HepG2 (cell line): ENCODE results near the gene IQCE. TPM values are rescaled to one million over a fixed set of nuclear protein-coding genes. Genes with fewer than 3 reads are reported as not detected.

ENCODE experiments used
- ARNT ChIP-seq: fragments of 450-650 bp; IDR thresholded peaks from 2 replicates; pipeline ENCODE4 v1.6.1; 2017
- BRF2 ChIP-seq: sonication (generic); formaldehyde crosslinking; IDR thresholded peaks from 2 replicates; pipeline ENCODE4 v1.8.1; 2022; ENCODE audit warnings: mild to moderate bottlenecking, missing genetic modification reagents
- CCDC6 ChIP-seq: sonication (generic); formaldehyde crosslinking; IDR thresholded peaks from 2 replicates; pipeline ENCODE4 v1.8.1; 2022; ENCODE audit warnings: mild to moderate bottlenecking, missing genetic modification reagents, moderate library complexity
- EHMT2 ChIP-seq: fragments of 200-600 bp; sonication (generic); IDR thresholded peaks from 2 replicates; pipeline ENCODE4 v1.7.0; 2017; ENCODE audit warnings: antibody characterized with exemption, low read depth, low read length, borderline replicate concordance
- HNF1B ChIP-seq: sonication (generic); formaldehyde crosslinking; IDR thresholded peaks from 2 replicates; pipeline ENCODE4 v1.5.1; 2020; ENCODE audit warnings: mild to moderate bottlenecking, moderate library complexity, missing genetic modification reagents
- HOXA7 ChIP-seq: sonication (generic); formaldehyde crosslinking; IDR thresholded peaks from 2 replicates; pipeline ENCODE4 v1.8.1; 2022; ENCODE audit warnings: mild to moderate bottlenecking, missing genetic modification reagents, moderate library complexity
- KLF12 ChIP-seq: sonication (generic); formaldehyde crosslinking; IDR thresholded peaks from 2 replicates; pipeline ENCODE4 v1.4.0; 2020; ENCODE audit warnings: missing genetic modification reagents, borderline replicate concordance
- NPAS2 ChIP-seq: sonication (generic); formaldehyde crosslinking; IDR thresholded peaks from 2 replicates; pipeline ENCODE4 v1.8.0; 2022; ENCODE audit warnings: mild to moderate bottlenecking, missing genetic modification reagents, borderline replicate concordance
- PHF21A ChIP-seq: sonication (generic); formaldehyde crosslinking; IDR thresholded peaks from 2 replicates; pipeline ENCODE4 v1.5.0; 2020; ENCODE audit warnings: mild to moderate bottlenecking, missing genetic modification reagents
- RXRB ChIP-seq: IDR thresholded peaks from 2 replicates; pipeline ENCODE4 v1.6.1; 2016; ENCODE audit warnings: borderline replicate concordance, missing genetic modification reagents, missing compliant biosample characterization
- SMYD3 ChIP-seq: sonication (generic); formaldehyde crosslinking; IDR thresholded peaks from 2 replicates; pipeline ENCODE4 v1.8.1; 2023; ENCODE audit warnings: mild to moderate bottlenecking, missing genetic modification reagents
- SRY ChIP-seq: sonication (generic); formaldehyde crosslinking; IDR thresholded peaks from 2 replicates; pipeline ENCODE4 v1.8.0; 2022; ENCODE audit warnings: mild to moderate bottlenecking, missing genetic modification reagents
- YEATS4 ChIP-seq: sonication (generic); formaldehyde crosslinking; IDR thresholded peaks from 2 replicates; pipeline ENCODE4 v1.4.0; 2020; ENCODE audit warnings: missing genetic modification reagents, borderline replicate concordance
- ZBTB2 ChIP-seq: sonication (generic); formaldehyde crosslinking; IDR thresholded peaks from 2 replicates; pipeline ENCODE4 v1.8.0; 2022; ENCODE audit warnings: low read depth, missing genetic modification reagents
- ZBTB43 ChIP-seq: sonication (generic); formaldehyde crosslinking; conservative IDR thresholded peaks from 2 replicates; pipeline ENCODE4 v1.4.0; 2020; ENCODE audit warnings: missing genetic modification reagents
- ZBTB8A ChIP-seq: sonication (generic); formaldehyde crosslinking; IDR thresholded peaks from 2 replicates; pipeline ENCODE4 v1.4.0; 2020; ENCODE audit warnings: mild to moderate bottlenecking, low read depth, missing genetic modification reagents, borderline replicate concordance
- ZMYM3 ChIP-seq: sonication (generic); formaldehyde crosslinking; IDR thresholded peaks from 2 replicates; pipeline ENCODE4 v1.5.1; 2020; ENCODE audit warnings: mild to moderate bottlenecking, missing genetic modification reagents
- ZNF225 ChIP-seq: sonication (generic); formaldehyde crosslinking; IDR thresholded peaks from 2 replicates; pipeline ENCODE4 v1.4.0; 2020; ENCODE audit warnings: mild to moderate bottlenecking, missing genetic modification reagents
- ZNF362 ChIP-seq: sonication (generic); formaldehyde crosslinking; IDR thresholded peaks from 2 replicates; pipeline ENCODE4 v1.4.0; 2020; ENCODE audit warnings: missing genetic modification reagents, mild to moderate bottlenecking, borderline replicate concordance
- ZNF431 ChIP-seq: sonication (generic); formaldehyde crosslinking; IDR thresholded peaks from 2 replicates; pipeline ENCODE4 v1.9.0; 2022; ENCODE audit warnings: missing genetic modification reagents, low read depth, mild to moderate bottlenecking, borderline replicate concordance
- ZNF546 ChIP-seq: sonication (generic); formaldehyde crosslinking; conservative IDR thresholded peaks from 2 replicates; pipeline ENCODE4 v1.8.1; 2023; ENCODE audit warnings: mild to moderate bottlenecking, missing genetic modification reagents
- ZNF816 ChIP-seq: sonication (generic); formaldehyde crosslinking; IDR thresholded peaks from 2 replicates; pipeline ENCODE4 v1.8.0; 2022; ENCODE audit warnings: missing genetic modification reagents, mild to moderate bottlenecking, borderline replicate concordance
- polyA plus RNA-seq, 8 experiments: library from polyadenylated mRNA; depleted of rRNA in 3 of 8; stranded (reverse) in 7 of 8; unstranded in 1 of 8; fragments of >200 nt; fragmentation: Illumina TruSeq in 4 of 8; extraction: Trizol in 4 of 8; gene quantifications; 2 replicates each; pipeline versions ENCODE4 v1.2.1 to v1.2.3, GENCODE V29; 2011 to 2016; ENCODE audit warnings: low read depth in 4 of 8, missing spikeins in 1 of 8, mixed read lengths in 1 of 8; ENCODE audit not compliant: insufficient read depth in 1 of 8
- total RNA-seq, 5 experiments: library from RNA; depleted of rRNA; stranded (reverse); fragments of >200 nt; fragmentation: Illumina TruSeq; extraction: Trizol; gene quantifications; 2 replicates each; pipeline ENCODE4 v1.2.3, GENCODE V29; 2016; ENCODE audit warnings: low read depth in 1 of 5

Gene IQCE
- total and polyA plus RNA-seq, 2 of the 13 experiments (the other 11 are each of a cell fraction or from before 2014, with no cell fraction given) = 1.5 to 2.5 TPM

GRCh38 chr7:2555121-2556052, 3.4 kb upstream of the IQCE start, which contains the start of gene BRAT1 (continued):
- TF ChIP-seq ZBTB2 (CRISPR knock-in tag) = 0 out of 2 replicates have a peak, but pooled peaks have one; percentile 39
- TF ChIP-seq ZNF546 (CRISPR knock-in tag) = no peak
- no peak for TF ChIP-seq HOXA7 (CRISPR knock-in tag)
- no peak for TF ChIP-seq CCDC6
- 0 out of 2 replicates have a peak, but pooled peaks have one; percentile 50 for TF ChIP-seq ZNF362 (CRISPR knock-in tag)
- TF ChIP-seq YEATS4 (CRISPR knock-in tag) = peak; percentile 81
- TF ChIP-seq ZMYM3 (CRISPR knock-in tag) = 0 out of 2 replicates have a peak, but pooled peaks have one; percentile 39
- TF ChIP-seq EHMT2 = no peak
- no peak; the same call in 1 of the 2 replicates for TF ChIP-seq ZNF225 (CRISPR knock-in tag)
- TF ChIP-seq NPAS2 (CRISPR knock-in tag) = no peak
- no peak; the same call in 1 of the 2 replicates for TF ChIP-seq SRY (CRISPR knock-in tag)
- TF ChIP-seq SMYD3 (CRISPR knock-in tag) = no peak
- 0 out of 2 replicates have a peak, but pooled peaks have one; percentile 24 for TF ChIP-seq PHF21A (CRISPR knock-in tag)
- no peak for TF ChIP-seq ZBTB8A (CRISPR knock-in tag)
- TF ChIP-seq ZNF431 = no peak
- 0 out of 2 replicates have a peak, but pooled peaks have one; percentile 40 for TF ChIP-seq KLF12 (CRISPR knock-in tag)
- TF ChIP-seq RXRB (CRISPR knock-in tag) = no peak; the same call in 1 of the 2 replicates
- no peak for TF ChIP-seq ARNT
- 0 out of 2 replicates have a peak, but pooled peaks have one; percentile 48 for TF ChIP-seq ZNF816
- no peak for TF ChIP-seq ZBTB43
- no peak for TF ChIP-seq BRF2 (CRISPR knock-in tag)
- TF ChIP-seq HNF1B = peak; percentile 81
